HG02981 (cell line): ENCODE data around the gene MRPS34.
"Not testable (repeated sequence)": the region's sequence is repeated elsewhere in the genome, so short reads cannot be mapped to it uniquely, and the experiment has no call there.

Experiments used
- ATAC-seq: cut with Tn5 transposase; IDR thresholded peaks from one replicate; pipeline ENCODE4 v1.9.1; 2021; ENCODE audit warnings: mild to moderate bottlenecking, moderate library complexity; ENCODE audit not compliant: unreplicated experiment

MRPS34 gene

DNA sequence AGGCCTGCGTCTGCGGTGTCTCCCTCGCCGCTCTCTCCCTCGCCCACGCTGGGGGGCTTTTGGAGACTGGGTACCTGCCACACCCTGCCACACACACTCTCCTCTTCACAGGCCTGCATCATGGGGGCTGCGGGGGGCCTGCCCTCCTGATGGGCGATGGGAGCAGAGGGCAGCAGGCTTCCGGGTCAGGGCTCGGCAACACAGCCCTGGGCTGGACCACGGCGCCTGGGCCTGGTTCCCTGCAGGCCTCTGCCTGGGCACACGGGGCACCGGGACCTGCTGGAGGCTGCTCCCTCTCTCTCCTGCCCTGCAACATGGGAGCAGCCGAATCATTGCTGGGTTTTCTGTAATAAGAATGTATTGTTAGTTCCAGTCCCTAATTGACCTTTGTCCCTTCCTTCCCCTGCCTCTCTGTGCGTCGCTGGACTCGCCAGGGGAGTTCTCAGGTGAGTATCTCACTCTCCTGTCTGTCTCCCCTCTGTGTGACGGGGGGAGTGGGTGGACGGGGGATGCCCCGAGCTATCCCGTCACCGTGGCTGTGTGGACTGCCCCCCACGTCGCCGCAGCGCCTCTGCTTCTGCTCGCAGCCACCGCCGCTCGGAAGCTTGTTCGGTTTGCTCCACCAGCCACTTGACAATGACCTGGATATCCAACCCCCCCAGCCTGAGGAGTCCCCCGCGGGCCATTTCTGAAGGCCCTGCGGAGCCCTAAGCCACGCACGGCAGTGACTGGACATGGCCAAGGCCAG is 15.0 kb downstream of the MRPS34 start:
- ATAC-seq = no peak

DNA sequence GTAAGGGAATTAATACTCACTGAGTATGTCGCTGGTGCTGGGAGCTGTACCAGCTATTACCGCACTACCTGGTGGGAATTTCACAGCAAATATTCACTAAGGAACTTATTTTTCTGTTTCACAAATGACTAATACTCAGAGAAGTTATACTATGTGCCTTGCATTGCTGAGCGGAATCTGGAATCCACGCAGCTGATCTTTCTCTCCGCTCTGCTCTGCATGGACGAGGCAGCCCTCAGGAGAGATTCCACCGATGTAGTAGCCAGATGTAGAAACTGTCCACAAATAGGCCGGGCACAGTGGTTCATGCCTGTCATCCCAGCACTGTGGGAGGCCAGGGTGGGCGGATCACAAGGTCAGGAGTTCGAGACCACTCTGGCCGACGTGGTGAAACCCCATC is 18.7 kb downstream of the MRPS34 start:
- no peak for ATAC-seq

DNA sequence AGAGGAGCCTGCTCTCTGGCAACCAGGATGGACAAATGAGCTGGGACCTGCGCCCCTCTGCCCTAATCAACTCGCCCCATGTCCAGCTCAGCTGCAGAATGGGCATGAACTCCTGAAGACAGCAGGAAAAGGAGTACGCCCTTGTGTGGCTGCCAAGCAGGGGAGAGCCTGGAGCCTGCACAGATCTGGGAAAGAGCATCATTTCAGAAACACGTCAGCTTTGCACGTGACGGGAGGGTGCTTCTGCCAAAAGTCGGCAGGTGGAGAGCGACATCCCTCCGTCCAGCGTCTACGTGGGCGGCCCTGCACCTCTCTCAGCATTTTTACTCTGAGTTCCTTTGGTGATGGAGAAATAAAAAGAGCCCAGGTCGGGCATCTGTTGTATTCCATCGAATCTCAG is 20.1 kb downstream of the MRPS34 start:
- no peak for ATAC-seq

DNA sequence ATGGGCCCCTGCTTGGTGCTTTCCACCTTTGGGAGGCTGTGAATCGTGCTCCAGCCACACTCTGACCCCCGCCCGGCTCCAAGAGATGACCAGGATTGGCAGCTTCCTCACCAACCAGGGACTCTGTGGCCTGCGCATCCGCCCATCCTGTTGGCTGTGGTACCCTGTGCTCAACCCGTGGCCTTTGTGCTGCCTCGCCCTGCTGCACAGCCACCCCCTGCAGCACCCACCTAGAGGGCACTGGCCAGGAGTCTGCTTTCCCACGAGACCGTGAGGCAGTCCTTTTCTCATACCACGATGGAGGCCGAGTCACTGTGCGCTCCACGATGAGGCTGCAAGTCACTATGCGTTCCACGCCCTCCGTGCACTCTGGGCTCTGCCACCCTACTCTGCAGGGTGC is 21.0 kb downstream of the MRPS34 start:
- ATAC-seq = no peak

DNA sequence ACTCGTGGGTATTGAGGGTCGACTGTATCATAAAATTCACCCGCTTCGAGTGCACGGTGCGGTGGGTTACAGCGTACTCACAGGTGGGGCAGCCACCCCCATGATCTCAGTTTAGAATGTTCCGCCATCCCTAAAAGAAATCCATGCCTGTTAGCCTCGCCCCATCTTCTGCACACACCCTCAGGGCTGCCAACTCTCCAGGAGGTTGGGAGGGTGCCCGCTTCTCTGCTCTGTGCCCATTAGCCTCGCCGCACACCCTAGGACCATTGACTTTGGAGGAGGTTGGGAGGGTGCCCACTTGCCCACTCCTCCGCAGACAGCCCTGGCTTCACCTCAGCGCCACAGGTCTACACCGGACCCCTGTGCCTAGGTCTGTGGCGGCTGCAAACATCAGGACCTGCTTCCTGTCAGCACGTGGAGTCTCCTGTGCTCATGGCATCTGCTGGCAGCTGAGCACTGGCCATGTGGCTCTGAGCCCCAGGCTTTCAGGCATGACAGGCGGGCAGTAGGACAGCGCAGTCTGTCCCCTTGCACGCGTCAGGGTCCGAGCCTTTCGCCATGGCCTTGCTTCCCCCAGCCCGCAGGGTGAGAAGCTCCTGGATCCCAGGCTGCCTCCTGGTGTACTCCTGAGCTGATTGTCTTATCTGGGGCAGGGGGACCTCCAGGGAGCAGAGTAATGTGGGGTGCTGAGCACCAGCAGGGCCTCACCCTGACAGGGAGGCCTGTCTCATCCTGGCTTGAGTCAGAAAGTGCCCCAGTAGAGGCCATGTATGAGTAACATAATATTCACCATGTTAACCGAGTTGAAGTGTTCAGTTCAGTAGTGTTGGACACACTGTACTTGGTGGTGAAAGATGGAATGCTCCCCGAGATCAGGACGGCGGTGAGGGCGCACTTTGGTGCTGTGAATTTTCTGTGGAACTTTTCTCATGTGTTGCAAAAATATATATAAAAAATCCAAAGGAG is 23.5 kb downstream of the MRPS34 start:
- no peak for ATAC-seq

DNA sequence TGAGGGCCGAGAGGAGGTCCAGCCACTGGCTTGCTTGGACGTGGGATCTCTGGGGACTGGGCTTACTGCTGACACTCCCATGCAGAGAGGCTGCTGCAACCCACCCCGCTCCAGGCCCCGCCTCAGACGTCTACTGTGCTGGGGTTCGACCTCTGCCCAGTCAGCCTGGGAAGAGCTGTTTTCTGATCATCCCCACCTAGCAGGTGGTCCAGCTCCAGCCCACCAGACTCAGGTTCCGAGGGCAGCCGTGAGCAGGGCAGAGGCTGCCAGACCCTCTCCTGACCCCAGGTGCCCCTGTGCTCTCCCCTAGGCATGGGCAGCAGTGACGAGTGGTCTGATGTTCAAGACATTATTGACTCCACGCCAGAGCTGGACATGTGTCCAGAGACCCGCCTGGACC is 25.0 kb downstream of the MRPS34 start:
- no peak for ATAC-seq

DNA sequence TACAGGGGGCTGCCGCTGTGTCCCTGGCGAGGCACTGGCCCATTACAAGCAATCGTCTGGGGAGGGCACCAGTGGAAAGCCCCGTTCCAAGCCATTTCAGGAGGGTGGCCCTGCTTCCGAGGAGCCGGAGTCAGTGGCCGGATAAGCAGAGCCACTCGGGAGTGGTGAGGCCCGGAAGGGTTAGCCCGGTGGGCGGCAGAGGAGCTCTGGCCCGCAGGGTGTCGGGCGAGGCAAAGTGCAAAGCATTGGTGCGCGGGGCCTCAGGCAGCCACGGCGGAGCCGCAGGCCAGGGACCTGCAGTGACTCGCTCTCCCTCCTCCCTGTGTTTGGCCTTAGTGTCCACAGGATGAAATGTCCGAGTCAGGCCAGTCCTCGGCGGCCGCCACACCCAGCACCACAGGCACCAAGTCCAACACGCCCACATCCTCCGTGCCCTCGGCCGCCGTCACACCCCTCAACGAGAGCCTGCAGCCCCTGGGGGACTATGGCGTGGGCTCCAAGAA is 26.2 kb downstream of the MRPS34 start:
- ATAC-seq = no peak

DNA sequence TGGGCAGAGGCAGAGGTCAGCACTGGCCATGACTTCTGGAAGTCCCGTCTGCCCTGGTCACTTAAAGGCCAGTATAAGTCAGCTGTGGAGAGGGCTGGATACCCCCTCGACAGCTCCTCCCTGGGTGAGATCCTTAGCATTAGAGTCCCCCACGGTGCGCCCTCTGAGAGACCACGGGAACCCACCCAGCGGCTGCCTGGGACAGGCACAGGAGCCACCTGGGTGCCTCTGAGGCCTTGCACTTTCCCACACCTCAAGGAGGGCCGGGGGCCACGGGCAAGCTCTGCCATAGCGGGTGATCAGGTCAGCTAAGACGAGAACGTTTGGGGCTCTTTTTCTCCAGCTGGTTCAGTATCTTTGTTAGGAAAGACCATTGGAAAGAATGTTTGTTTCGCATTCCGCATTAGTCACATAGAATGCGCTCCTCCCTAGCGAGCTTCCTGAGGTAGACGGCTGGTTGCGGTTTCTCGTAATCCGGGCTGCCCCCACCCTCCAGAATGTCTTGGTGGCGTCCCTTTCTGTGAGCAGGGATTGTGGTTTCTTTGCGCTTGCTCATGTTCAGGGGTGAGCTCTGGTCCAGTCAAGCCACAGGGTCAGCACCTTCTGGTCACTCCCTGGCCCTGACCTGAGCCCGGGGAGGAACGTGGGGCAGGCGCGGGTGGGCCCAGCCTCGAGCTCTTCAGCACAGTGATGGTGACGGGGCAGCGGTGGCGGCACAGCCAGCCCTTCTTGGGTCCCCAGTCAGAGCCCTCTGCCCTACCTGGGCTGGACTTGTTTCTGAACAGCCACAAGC is 26.8 kb downstream of the MRPS34 start:
- ATAC-seq = no peak

DNA sequence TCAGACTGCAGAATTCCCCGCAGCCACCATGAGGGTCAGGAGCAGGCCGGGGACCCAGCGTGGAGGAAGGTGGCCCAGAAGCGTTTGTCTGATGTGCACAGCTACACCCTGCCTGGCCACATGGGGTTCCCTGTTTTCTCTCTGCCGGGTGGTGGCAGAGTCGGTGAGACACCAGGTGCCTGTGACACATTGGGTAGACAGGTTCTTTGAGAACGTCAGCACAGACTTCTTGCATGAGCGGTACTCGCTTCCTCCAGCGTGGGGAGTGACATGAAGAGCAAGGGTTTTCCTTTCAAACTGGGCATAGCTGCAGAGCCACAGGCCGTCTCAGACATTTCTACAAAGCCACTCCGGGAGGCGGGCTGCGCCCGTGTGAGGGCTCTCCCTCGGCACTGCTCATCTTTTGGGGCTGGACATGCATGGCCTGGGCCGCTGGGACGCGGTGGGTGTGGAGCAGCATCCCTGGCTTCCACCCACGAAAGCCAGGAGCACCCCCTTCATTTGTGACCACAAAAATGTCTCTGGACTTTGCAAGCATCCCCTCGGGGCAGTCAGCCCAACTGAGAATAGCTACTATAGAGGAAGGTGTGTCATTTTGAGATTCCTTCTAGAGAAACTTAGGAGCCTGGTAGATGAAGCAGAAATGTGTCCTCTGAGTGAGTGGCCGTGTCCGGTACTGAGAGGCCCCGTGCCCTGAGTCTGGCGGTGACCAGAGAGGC is 27.6 kb downstream of the MRPS34 start:
- no peak for ATAC-seq

DNA sequence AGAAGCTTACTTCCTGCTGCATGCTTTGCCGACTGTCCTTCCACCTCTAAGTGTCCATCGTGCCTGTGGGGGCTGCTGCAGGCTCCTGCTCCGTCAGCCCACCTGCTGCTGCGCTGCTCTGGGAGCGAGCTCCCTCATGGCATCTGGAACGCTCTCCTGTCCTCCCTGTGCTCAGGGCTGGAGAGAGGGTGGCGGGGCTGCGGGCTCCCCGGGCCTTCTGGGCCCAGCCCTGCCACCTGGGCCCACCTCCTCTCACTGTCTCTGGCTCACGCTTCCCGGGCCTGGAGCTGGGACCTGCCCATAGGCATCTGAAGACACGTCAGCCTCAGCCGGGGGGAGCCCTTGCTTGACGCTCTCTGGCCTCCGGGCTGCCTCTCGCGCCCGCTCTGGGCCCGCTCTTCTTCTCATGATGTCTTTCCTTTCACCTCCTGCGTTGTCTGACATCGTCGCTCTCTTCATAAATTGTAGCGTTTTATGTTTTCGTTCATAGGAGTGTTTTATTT is 28.5 kb downstream of the MRPS34 start:
- ATAC-seq = no peak

DNA sequence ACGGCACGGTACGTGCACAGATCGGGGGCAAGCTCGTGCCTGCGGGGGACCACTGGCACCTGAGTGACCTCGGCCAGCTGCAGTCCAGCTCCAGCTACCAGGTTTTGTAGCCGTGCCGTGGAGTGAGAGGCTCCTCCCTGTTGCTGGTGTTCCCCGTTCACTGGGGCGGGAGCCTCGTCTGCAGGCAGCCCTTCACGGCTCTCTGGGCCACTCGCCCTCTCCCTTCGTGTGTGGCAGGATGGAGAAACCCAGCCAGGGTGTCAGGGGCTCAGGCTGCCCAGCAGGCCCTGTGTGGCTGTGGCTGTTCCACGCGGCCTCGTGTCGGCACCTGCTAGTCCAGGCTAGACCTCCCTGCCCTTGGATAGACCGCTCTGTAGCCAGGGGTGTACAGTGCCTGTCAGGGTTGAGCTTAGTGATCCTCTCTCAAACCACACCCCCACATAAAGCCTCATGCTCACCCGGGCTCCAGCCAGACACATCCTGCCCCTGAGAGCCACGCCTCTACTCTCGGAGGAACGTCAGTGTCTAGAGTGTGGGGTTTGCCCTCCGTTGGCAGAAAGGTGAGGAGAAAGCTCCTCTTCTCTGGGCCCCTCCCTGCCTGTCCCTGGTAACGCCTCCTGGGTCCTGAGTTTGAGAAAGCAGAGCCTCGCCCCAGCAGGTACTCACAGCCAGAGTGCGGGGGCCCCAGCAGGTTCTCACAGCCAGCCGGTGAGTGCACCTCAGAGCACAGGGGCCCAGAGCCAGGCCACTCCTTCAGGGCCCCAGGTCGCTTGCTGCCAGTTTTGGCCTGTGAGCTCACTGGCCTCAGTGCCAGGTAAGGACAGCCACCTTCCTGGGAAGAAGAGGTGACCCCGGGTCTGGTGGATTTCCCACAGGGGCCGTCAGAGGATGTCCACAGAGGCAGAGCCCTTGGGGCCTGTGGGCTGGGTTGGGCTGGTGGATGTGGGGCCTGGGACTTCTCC is 29.3 kb downstream of the MRPS34 start:
- ATAC-seq = no peak

DNA sequence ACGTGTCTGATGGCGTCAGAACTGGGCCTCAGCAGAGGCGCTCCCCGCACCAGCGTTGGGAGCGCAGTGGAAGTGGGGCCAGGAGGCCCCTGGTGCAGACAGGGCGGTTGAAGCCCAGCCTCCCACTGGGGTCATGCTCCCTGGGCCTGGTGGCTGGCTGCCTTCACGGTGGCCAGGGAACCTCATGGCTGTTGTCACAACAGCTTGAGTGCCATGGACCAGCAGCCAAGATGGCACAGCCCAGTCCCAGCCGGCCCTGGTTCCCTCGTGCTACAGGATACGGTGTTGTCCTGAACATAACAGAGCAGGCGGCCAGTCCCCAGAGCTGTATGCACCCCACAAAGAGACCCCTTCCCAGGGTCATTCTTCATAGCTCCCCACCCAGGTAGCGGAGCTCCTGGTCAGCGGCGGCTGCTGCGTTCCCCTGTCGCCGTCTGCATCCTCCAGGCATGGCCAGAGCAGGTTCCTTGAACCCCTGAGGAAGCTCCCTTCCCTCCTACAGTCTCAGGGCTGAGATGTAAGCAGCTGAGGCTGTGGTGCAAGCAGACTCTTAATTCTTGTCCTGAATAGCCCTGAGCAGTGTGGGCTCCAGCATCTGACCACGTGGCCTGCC is 31.3 kb downstream of the MRPS34 start:
- no peak for ATAC-seq

DNA sequence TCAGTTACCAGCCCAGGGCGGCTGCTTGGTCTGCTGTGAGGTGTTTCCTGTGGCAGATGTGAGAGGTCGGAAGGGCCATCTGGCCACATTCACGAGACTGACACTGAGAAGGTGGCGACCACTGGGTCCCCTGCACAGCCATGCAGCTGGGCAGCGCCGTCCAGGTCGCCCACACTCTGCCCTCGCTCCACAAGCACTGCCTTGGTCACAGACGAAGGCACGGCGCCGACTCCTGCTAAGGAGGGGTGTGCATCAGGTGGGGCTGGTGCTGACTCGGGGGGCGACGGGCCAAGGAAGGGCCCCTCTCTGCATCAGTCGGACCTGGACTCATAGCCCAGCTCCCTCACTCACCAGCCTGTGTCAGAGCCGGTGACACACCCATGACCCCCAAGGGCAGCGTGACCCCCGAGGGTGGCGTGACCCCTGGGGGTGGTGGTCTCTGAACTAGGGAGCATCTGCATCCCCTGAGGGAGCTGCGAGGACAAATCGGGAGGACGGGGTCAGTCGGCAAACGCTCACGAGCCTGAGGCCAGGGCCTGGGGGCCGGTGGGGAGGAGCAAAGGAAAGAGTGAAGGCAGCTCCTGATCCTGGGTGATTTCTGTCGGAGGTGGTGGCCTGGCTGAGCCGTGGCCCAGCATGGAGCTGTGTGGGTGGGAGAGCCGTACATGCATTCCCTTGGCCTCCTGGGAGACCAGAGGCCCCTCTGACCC is 32.0 kb downstream of the MRPS34 start:
- no peak for ATAC-seq

DNA sequence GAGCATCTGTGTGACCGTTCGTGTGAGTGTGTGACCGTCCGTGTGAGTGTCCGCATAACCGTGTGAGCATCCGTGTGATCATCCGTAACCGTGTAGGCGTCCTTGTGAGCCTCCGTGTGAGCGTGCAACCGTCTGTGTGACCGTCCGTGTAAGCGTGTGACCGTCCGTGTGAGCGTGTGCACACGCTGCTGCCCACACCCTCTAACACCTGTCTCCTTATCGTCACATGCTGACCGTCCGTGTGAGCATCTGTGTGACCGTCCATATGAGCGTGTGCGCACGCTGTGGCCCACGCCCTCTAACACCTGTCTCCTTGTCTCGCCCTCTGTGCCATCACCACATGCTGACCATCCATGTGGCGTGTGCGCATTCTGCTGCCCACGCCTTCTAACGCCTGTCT is 32.7 kb downstream of the MRPS34 start:
- no peak for ATAC-seq

DNA sequence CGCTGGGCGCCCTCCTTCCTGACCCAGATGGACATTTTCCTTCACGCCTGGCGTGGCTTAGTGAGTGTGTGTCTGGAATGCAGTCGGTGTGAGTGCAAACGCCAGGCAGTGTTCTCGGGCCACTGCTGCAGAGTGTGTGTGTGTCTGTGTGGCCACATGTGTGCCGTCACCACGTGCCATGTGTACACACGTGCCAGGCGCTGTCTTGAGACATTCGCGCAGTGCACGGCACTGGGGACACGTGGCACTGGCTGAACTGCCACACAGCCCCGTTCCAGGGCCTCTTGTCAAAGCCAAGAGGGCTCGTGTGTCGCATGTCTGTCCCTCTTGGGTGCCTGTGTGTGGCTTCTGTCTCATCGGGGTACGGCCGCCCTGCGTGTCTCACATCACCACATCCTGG is 38.1 kb downstream of the MRPS34 start:
- no peak for ATAC-seq

DNA sequence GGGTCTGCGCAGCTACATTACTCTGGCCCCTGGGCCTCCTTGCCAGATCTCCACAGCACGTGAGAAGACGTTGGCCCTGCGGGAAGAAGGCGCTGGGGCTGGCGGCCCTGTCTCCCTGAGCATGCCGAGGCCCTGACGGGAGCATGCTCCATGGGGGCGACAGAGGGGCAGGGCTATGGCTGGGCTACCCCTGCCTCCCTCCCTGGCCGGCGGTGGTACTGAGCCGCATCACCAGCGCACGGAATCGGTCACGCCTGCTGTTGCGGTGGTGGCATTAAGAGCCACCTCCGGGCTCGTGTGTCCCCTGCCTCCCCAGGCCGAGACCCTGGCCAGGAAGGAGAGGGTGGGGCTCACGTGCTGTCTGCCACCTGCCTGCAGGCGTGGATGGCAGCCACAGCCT is 38.8 kb downstream of the MRPS34 start:
- ATAC-seq = no peak

DNA sequence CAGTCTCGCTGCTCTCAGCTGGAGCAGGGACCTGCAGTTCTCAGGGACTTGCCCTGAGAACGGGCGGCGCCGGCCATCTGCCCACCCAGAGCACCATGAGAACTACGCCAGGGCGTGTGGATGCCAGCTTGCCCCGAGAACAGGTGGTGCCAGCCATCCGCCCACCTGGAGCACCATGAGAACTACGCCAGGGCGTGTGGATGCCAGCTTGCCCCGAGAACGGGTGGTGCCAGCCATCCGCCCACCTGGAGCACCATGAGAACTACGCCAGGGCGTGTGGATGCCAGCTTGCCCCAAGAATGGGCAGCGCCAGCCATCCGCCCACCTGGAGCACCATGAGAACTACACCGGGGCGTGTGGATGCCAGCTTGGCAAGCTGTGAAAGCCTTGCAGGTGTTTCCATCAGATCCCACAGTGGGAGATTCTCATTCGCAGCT is 40.4 kb downstream of the MRPS34 start:
- not testable (repeated sequence) for ATAC-seq

DNA sequence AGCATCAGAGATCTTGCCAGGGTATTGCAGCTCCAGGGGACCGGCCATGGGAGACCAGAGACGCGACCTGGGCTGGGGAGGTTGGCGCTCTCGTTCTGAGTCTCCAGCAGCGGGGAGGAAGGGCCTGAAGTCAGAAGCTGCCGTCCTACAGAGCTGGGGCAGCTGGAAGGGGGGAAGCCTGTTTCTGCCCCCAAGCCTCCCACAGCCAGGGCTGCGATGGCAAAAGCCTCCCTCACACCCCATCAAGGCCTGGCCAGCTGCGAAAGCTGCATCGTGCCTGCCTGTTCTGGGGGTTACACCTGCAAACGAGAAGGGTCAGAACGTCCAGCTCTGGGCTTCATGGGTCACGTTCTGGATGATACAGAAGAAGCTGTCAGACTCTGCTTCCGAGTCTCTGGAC is 40.9 kb downstream of the MRPS34 start:
- no peak for ATAC-seq
